OCI-M2 (cell line): Measurements from ENCODE around the gene SEC14L3.

ENCODE experiments used
- DNase-seq: peaks from one replicate; lab custom pipeline; 2025; ENCODE audit not compliant: unreplicated experiment; lab: John Stamatoyannopoulos, UW

SEC14L3 gene

GRCh38 chr22:30423959-30424533 lies 47.8 kb downstream of the SEC14L3 start:
- peak; percentile 95 for DNase-seq

DNA sequence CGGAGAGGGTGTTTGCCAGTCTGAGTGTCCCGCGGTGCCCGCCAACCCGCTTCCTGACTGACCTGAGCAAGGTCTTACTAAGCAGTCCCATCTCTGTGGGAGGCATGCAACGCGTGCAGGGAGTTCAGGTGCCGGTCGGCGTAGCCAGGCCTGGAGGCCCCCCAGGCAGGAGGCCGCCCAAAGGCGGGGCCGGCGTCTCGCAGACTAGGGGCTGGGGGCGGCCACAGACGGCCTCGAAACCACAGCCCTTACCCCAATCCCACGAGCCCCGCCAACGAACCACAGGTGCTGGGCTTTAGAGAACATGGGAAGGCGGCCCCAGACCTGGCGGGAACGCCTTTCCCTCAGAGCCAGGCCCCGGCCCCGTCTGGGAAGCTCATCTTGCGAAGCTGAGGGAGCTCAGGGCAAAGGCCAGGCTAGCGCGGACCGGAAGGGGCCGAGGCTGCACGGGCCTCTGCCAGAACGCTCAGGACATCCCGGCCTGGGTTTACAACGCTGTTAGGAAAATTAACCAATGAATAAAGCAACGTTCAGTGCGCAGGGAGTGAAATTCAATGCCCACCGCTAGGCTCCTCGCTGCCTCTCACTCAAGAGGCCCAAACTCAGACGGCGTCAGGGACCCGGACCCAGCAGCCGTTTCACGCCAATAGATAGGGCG lies 48.4 kb downstream of the SEC14L3 start:
- no peak for DNase-seq

DNA sequence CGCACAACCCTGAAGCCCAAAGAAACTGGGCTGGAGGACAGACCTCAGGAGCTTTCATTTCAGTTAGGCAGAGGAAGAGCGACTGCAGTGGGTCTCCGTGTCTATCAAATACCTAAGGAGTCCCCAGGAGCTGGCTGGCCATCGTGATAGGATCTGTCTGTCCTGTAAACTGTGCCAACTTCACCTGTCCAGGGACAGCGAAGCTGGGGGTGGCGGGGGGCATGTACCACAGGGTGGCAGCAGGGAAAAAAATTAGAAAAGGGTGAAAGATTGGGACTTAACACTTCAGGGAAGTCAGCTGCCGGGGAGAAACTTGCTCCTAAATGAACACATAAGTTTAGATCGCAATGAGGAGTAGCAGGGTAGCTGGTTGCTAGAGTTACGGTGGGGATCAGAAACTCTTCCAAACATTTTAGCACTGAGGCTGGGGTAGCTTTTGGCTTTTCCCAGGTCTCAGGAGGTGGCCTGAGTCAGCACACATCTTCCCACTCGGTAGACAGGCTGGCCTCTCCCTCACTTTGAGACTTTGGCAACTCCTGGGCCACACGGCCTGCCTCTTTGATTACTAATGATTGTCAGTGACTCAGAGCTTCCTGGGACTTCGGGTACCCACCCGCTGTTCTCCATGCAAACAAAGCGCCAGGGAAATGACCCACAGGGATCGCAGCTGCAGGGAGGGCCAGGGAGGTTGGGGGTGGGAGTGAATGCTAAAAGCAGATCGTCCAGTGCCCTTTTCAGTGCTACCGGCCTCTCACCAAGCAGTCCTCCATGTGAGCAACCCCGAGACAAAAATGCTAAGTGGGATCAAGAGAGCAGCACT lies 49.1 kb downstream of the SEC14L3 start:
- DNase-seq, result no peak

DNA sequence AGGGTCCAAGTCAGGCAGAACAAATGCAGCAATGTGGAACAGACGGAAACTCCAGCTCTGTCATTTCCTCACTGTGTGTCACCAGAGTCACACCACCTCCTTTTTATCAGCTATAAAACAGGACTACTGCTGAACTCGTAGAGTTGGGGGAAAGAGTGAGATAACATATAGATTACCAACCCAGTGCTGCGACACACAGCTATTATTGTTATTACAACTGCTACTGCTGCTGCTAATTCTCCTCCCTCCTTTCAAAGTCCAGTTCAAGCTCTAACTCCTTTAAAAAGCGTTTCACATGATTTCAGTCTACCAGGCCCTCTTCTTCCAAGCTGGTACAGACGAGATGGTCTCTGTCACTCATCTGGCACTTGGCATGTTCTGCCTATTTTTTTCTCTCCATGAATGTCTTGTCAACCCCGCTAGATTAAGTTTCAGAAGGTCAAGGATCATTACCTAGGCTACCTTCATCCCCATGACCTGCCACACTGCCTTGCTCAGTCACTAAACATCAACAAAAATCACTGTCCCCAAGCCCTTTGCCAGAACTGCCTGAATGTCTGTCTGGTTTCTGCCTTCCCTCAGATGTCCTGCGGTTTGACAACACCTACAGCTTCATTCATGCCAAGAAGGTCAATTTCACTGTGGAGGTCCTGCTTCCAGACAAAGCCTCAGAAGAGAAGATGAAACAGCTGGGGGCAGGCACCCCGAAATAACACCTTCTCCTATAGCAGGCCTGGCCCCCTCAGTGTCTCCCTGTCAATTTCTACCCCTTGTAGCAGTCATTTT lies 49.9 kb downstream of the SEC14L3 start:
- DNase-seq, result no peak

GRCh38 chr22:30420347-30421125 lies 51.3 kb downstream of the SEC14L3 start:
- no peak for DNase-seq

DNA sequence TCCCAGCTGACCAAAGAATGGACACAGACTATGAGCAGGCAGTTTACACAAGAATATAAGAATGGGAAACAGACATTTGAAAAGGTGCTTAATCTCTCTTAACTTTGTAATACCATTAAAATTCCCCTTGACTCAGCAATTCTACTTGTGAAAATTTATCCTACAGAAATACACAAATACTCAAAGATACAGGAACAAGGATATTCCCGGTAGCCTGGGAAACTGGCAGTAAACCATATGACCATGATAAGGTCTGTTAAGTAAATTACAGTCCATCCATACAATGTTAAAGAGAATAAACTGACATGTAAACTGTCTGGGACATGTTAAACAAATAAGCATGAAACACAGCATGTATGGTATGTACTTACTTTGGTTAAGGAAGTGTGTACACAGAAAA lies 55.0 kb downstream of the SEC14L3 start:
- no peak for DNase-seq

GRCh38 chr22:30416403-30416802 lies 55.4 kb downstream of the SEC14L3 start:
- no peak for DNase-seq

DNA sequence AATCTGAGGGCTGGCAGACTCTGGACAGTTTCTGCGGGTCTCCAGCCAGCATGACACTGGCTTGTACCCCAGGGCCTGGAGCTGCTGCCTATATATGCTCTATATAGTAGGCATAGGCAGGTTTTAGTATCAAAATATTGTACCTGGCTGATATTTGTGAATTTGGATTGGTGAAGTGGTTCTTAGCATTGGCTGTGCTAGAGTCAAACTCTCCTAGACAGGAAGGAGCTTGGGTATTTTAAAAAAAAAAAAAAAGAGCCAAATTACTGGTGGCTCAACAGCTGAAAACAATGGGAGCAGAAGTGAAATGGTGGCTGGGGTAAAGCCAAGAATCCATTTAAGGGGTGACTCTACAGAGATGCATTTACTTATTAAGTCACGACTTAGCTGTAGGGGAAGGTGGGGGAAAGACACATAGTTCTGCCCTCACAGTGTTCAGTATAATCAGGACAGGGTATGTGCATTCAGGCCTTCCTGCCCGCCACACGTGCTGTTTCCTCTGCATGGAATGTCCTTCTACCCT lies 57.2 kb downstream of the SEC14L3 start:
- no peak for DNase-seq

- no peak for DNase-seq
These were observed 57.9 kb downstream of the SEC14L3 start for GRCh38 chr22:30413745-30414524.

DNA sequence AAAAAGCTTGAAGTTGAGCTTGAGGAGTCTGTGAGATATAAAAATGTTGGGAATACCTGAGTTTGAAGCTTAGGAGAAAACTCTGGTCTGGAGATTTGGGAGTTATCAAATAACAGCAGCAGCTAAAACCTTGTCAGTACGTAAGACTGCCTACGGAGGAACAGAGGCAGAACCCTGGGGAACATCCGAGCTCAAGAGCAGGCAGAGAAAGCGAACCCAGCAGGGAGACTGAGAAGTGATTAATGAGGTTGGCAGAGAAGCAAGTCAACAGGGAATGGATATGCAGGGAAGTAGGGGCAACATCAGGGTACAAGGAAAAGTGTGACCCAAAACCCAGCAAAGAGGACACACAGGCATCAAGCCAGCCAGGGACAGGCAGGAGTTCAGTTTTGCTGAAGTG lies 58.8 kb downstream of the SEC14L3 start:
- DNase-seq, result no peak

GRCh38 chr22:30411780-30412179 lies 60.0 kb downstream of the SEC14L3 start:
- DNase-seq, result no peak
